H1 (cell line): Measurements from ENCODE around the gene TMEM266. TPM values are rescaled to one million over a fixed set of nuclear protein-coding genes. Genes with fewer than 3 reads are reported as not detected.

Experiments
- CTCF ChIA-PET: fragments of 300-600 bp; sonication (Branson Sonifier 250); formaldehyde crosslinking; loops from one replicate; lab custom pipeline; 2021; ENCODE audit not compliant: partially characterized antibody; lab: Charles Lee
- POLR2A ChIA-PET: fragments of 300-600 bp; sonication (Branson Sonifier 250); formaldehyde crosslinking; loops from one replicate; lab custom pipeline; 2021; ENCODE audit warnings: inconsistent platforms; ENCODE audit not compliant: partially characterized antibody; lab: Charles Lee
- DNase-seq, 2 experiments: peaks; one replicate each; pipeline versions ENCODE4 v3.0.0 to v3.0.0-alpha.2; 2010 to 2022; ENCODE audit warnings: low spot score in 2 of 2, low read depth in 1 of 2, mixed read lengths in 1 of 2
- FAIRE-seq: peaks from 2 replicates; lab custom pipeline; 2011; peaks lifted over from hg19 to GRCh38; lab: Jason Lieb, UNC
- H2AFZ ChIP-seq: 2 replicates; pipeline ENCODE4 v1.8.1; 2012; ENCODE audit warnings: low read length, inconsistent platforms
- H2AK5ac ChIP-seq: 2 replicates; pipeline ENCODE4 v1.6.1; 2013; ENCODE audit warnings: low read depth, low read length
- H2BK120ac ChIP-seq: replicated peaks from 2 replicates; pipeline ENCODE3; 2013; ENCODE audit warnings: low read depth, low read length, inconsistent platforms
- H2BK12ac ChIP-seq: 2 replicates; pipeline ENCODE4 v1.6.1; 2013; ENCODE audit warnings: low read depth, low read length
- H2BK15ac ChIP-seq: 2 replicates; pipeline ENCODE4 v1.6.1; 2013; ENCODE audit warnings: low read length
- H2BK20ac ChIP-seq: 2 replicates; pipeline ENCODE4 v1.6.1; 2013; ENCODE audit warnings: low read length
- H2BK5ac ChIP-seq: 2 replicates; pipeline ENCODE4 v1.6.1; 2013; ENCODE audit warnings: low read depth, low read length
- H3K14ac ChIP-seq: 2 replicates; pipeline ENCODE4 v1.6.1; 2013; ENCODE audit warnings: inconsistent platforms; ENCODE audit not compliant: insufficient read length
- H3K18ac ChIP-seq: 2 replicates; pipeline ENCODE4 v1.6.1; 2013; ENCODE audit warnings: low read length; ENCODE audit errors: extremely low read depth
- H3K23ac ChIP-seq: 2 replicates; pipeline ENCODE4 v1.6.1; 2013; ENCODE audit warnings: inconsistent platforms; ENCODE audit not compliant: insufficient read length
- H3K23me2 ChIP-seq: 2 replicates; pipeline ENCODE4 v1.6.1; 2013; ENCODE audit warnings: low read depth, low read length
- H3K27ac ChIP-seq: 2 replicates; pipeline ENCODE4 v1.6.1; 2011; ENCODE audit warnings: low read depth, low read length, inconsistent platforms
- H3K27me3 ChIP-seq, 4 experiments: replicated peaks in 1 of 4; 1 replicate in 1 of 4; 2 replicates in 3 of 4; pipeline versions ENCODE4 v1.6.1 to v1.8.1; 2011 to 2013; ENCODE audit warnings: low read length in 3 of 4, mild to moderate bottlenecking in 3 of 4, inconsistent platforms in 2 of 4, mixed read lengths in 2 of 4, moderate library complexity in 1 of 4; ENCODE audit not compliant: control insufficient read depth in 3 of 4, insufficient read depth in 3 of 4; ENCODE audit errors: extremely low read depth in 1 of 4
- H3K36me3 ChIP-seq, 4 experiments: 2 replicates each; pipeline versions ENCODE4 v1.6.1 to v1.8.1; 2011 to 2013; ENCODE audit warnings: mild to moderate bottlenecking in 4 of 4, low read length in 3 of 4, moderate library complexity in 2 of 4, control low read depth in 1 of 4, inconsistent platforms in 1 of 4; ENCODE audit not compliant: insufficient read depth in 4 of 4, control insufficient read depth in 2 of 4
- H3K4ac ChIP-seq: replicated peaks from 2 replicates; pipeline ENCODE3; 2013; ENCODE audit warnings: low read length, low read depth, mixed read lengths, inconsistent platforms; ENCODE audit not compliant: insufficient read length
- H3K4me1 ChIP-seq, 4 experiments: replicated peaks in 1 of 4; 1 replicate in 1 of 4; 2 replicates in 3 of 4; pipeline versions ENCODE4 v1.6.1 to v1.8.1; 2011 to 2013; ENCODE audit warnings: low read length in 3 of 4, inconsistent platforms in 2 of 4, mixed read lengths in 1 of 4; ENCODE audit not compliant: insufficient read depth in 4 of 4, control insufficient read depth in 3 of 4
- H3K4me2 ChIP-seq, 2 experiments: 2 replicates each; pipeline versions ENCODE4 v1.6.1 to v1.8.1; 2011 to 2013; ENCODE audit warnings: low read depth in 2 of 2, low read length in 2 of 2, control low read depth in 1 of 2, inconsistent platforms in 1 of 2, mild to moderate bottlenecking in 1 of 2; ENCODE audit not compliant: insufficient read depth in 1 of 2
- H3K4me3 ChIP-seq, 4 experiments: fragments of 200-600, 300-600 bp in 1 of 4; sonication (generic), shearing (Covaris generic), sonication (Bioruptor Twin) in 1 of 4; 2 replicates each; pipeline versions ENCODE4 v1.5.1 to v1.8.1; 2011 to 2016; ENCODE audit warnings: low read length in 4 of 4, low read depth in 3 of 4, control low read depth in 2 of 4, inconsistent platforms in 2 of 4, mild to moderate bottlenecking in 2 of 4, mixed read lengths in 1 of 4, moderate library complexity in 1 of 4; ENCODE audit not compliant: insufficient read depth in 2 of 4; ENCODE audit errors: extremely low read depth in 1 of 4
- H3K56ac ChIP-seq: replicated peaks from 2 replicates; pipeline ENCODE3; 2013; ENCODE audit warnings: low read depth, mild to moderate bottlenecking, mixed read lengths, low read length, inconsistent platforms; ENCODE audit not compliant: insufficient read length
- H3K79me1 ChIP-seq: 2 replicates; pipeline ENCODE4 v1.6.1; 2013; ENCODE audit warnings: low read depth, low read length, control low read depth
- H3K79me2 ChIP-seq, 2 experiments: 2 replicates each; pipeline versions ENCODE4 v1.6.1 to v1.8.1; 2012 to 2013; ENCODE audit warnings: low read length in 2 of 2, mild to moderate bottlenecking in 2 of 2, inconsistent platforms in 1 of 2; ENCODE audit not compliant: insufficient read depth in 2 of 2, control insufficient read depth in 1 of 2
- H3K9ac ChIP-seq, 4 experiments: replicated peaks in 1 of 4; 1 replicate in 1 of 4; 2 replicates in 3 of 4; pipeline versions ENCODE4 v1.6.1 to v1.8.1; 2011 to 2013; ENCODE audit warnings: low read depth in 3 of 4, low read length in 3 of 4, control low read depth in 2 of 4, mild to moderate bottlenecking in 2 of 4, moderate library complexity in 2 of 4, inconsistent platforms in 1 of 4; ENCODE audit errors: extremely low read depth in 1 of 4
- H3K9me3 ChIP-seq, 2 experiments: 2 replicates each; pipeline versions ENCODE4 v1.6.1 to v1.8.1; 2012 to 2013; ENCODE audit warnings: mild to moderate bottlenecking in 2 of 2, moderate library complexity in 2 of 2, control low read depth in 1 of 2, inconsistent platforms in 1 of 2, low read depth in 1 of 2, low read length in 1 of 2, mixed read lengths in 1 of 2; ENCODE audit not compliant: insufficient read depth in 2 of 2
- H4K20me1 ChIP-seq, 2 experiments: replicated peaks in 1 of 2; 2 replicates each; pipeline versions ENCODE3 to v1.8.1; 2011 to 2013; ENCODE audit warnings: inconsistent platforms in 2 of 2, low read length in 2 of 2, mild to moderate bottlenecking in 1 of 2; ENCODE audit not compliant: insufficient read depth in 2 of 2, control insufficient read depth in 1 of 2
- H4K5ac ChIP-seq: 2 replicates; pipeline ENCODE4 v1.6.1; 2013; ENCODE audit warnings: low read length, low read depth, mixed read lengths, inconsistent platforms; ENCODE audit not compliant: insufficient read length
- H4K8ac ChIP-seq: 2 replicates; pipeline ENCODE4 v1.8.0; 2013; ENCODE audit warnings: mild to moderate bottlenecking, moderate library complexity, low read length, inconsistent platforms; ENCODE audit not compliant: insufficient read depth; ENCODE audit errors: extremely low read depth
- H4K91ac ChIP-seq: replicated peaks from 2 replicates; pipeline ENCODE3; 2013; ENCODE audit warnings: low read length, mixed read lengths, inconsistent platforms; ENCODE audit not compliant: insufficient read length
- BACH1 ChIP-seq: IDR thresholded peaks from 2 replicates; pipeline ENCODE4 v1.6.1; 2012; ENCODE audit warnings: low read length, improper control_type of control experiment
- CEBPB ChIP-seq: IDR thresholded peaks from 2 replicates; pipeline ENCODE4 v1.6.1; 2012; ENCODE audit warnings: low read depth, low read length
- CREB1 ChIP-seq: IDR thresholded peaks from 2 replicates; pipeline ENCODE4 v1.6.1; 2012; ENCODE audit warnings: inconsistent platforms
- GABPA ChIP-seq: IDR thresholded peaks from 2 replicates; pipeline ENCODE4 v1.6.1; 2011; ENCODE audit warnings: mild to moderate bottlenecking, low read length, moderate library complexity, borderline replicate concordance; ENCODE audit not compliant: insufficient read depth
- GTF2F1 ChIP-seq: IDR thresholded peaks from 2 replicates; pipeline ENCODE4 v1.6.1; 2012; ENCODE audit warnings: low read depth, low read length, improper control_type of control experiment, borderline replicate concordance
- HDAC2 ChIP-seq, 2 experiments: fragments of 300-600 bp in 1 of 2; sonication (generic) in 1 of 2; IDR thresholded peaks; 2 replicates each; pipeline ENCODE4 v1.6.1; 2011 to 2012; ENCODE audit warnings: low read depth in 2 of 2, low read length in 2 of 2, mild to moderate bottlenecking in 2 of 2, moderate library complexity in 2 of 2, borderline replicate concordance in 1 of 2, inconsistent platforms in 1 of 2
- JUND ChIP-seq: IDR thresholded peaks from 2 replicates; pipeline ENCODE4 v1.6.1; 2011; ENCODE audit warnings: mild to moderate bottlenecking, improper control_type of control experiment, low read length
- POLR2AphosphoS5 ChIP-seq: IDR thresholded peaks from 2 replicates; pipeline ENCODE4 v1.6.1; 2011; ENCODE audit warnings: low read depth, low read length
- SAP30 ChIP-seq: fragments of 300-600 bp; sonication (generic); IDR thresholded peaks from 2 replicates; pipeline ENCODE4 v1.7.1; 2012; ENCODE audit warnings: low read length, moderate library complexity, mild to moderate bottlenecking, inconsistent platforms; ENCODE audit not compliant: insufficient read depth, insufficient replicate concordance
- TAF1 ChIP-seq: IDR thresholded peaks from 2 replicates; pipeline ENCODE4 v1.6.1; 2011; ENCODE audit warnings: mild to moderate bottlenecking, low read depth, low read length
- TBP ChIP-seq: IDR thresholded peaks from 2 replicates; pipeline ENCODE4 v1.6.1; 2011; ENCODE audit warnings: low read depth, low read length, improper control_type of control experiment
- WGBS, 2 experiments: shearing (Covaris generic) in 1 of 2; methylation state at CpG; one replicate each; pipeline versions ENCODE4 v1.1.6 to v1.1.7; 2013 to 2015; ENCODE audit warnings: low lambda C conversion rate in 2 of 2, mixed read lengths in 2 of 2, inconsistent platforms in 1 of 2, low coverage in 1 of 2, missing lambda C conversion rate in 1 of 2; ENCODE audit not compliant: insufficient replicate concordance in 2 of 2, insufficient coverage in 1 of 2, insufficient read length in 1 of 2; ENCODE audit errors: extremely low coverage in 1 of 2, missing lambda C conversion rate in 1 of 2; 5-methylcytosine and 5-hydroxymethylcytosine counted together
- polyA plus RNA-seq, 7 experiments: library from polyadenylated mRNA; depleted of rRNA in 3 of 7; stranded (reverse) in 5 of 7; unstranded in 2 of 7; fragments of >200 nt in 5 of 7; fragments of 200-250 nt in 2 of 7; gene quantifications; 1 replicate in 5 of 7; 2 replicates in 1 of 7; 4 replicates in 1 of 7; pipeline versions ENCODE4 v1.2.1 to v1.2.3, GENCODE V29; 2011 to 2013; ENCODE audit warnings: missing spikeins in 2 of 7, mixed read lengths in 2 of 7
- total RNA-seq: library from RNA; stranded (reverse); fragmentation: NEBNext Ultra II Directional; extraction: Animal tissue kit (Norgen Biotek cat#: 25700); gene quantifications from 2 replicates; pipeline ENCODE4 v1.2.1, GENCODE V29; 2021

The TMEM266 gene
- total and polyA plus RNA-seq, 2 of the 8 experiments (the other 6 are each of a cell fraction or from before 2014, with no cell fraction given), result 2.6 TPM

DNA sequence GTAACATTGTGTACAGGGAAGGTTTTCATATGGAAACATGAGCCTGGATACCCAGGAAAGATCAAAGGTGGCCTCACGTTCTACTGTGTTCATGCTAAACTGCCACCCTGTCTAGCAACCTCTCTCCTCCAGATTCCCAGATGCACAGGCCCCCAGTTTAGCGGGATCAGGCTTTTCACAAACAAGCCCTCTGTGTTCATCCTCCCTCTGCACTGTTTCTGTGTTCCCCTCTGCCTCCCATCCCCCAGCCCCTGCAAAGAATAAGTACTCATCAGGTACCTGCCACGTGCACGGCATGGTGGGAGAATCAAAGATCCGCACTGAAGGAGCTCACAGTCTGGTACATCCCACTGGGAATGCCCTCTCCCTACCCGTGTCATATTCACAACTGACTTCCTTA lies 46.1 kb downstream of the TMEM266 start:
- Histone ChIP-seq H2BK15ac (no peak overlapping the region), H4K91ac (no peak overlapping the region), H3K23me2 (0 out of 2 replicates have a peak, but pooled peaks cover 2% of the 10 kb centered on the region), H2BK120ac (no peak overlapping the region), H4K5ac (no peak overlapping the region), H3K4ac (no peak overlapping the region), H2BK12ac (no peak overlapping the region), H3K27ac (no peak overlapping the region), H2BK5ac (no peak overlapping the region), H3K18ac (no peak overlapping the region), H3K9ac (no peak overlapping the region), H3K4me2 (no peak overlapping the region), H2AFZ (no peak overlapping the region), H3K4me1 (peaks cover 0 to 5% (median 3%) of the 10 kb centered on the region in 4 experiments; a peak in 5 of 7 replicates), H3K4me3 (no peak overlapping the region), H3K79me2 (no peaks in the 10 kb centered on the region; a peak in 1 of 4 replicates), H3K27me3 (no peaks in the 10 kb centered on the region), H2BK20ac (no peak overlapping the region), H3K56ac (no peak overlapping the region), H3K36me3 (no peaks in the 10 kb centered on the region), H4K20me1 (no peaks in the 10 kb centered on the region), H3K79me1 (no peaks in the 10 kb centered on the region), H2AK5ac (no peak overlapping the region), H3K9me3 (no peaks in the 10 kb centered on the region), H3K23ac (no peak overlapping the region), H4K8ac (no peak overlapping the region), H3K14ac (no peak overlapping the region)
- TF ChIP-seq JUND (no peak), CREB1 (no peak), GTF2F1 (no peak), TAF1 (no peak), TBP (no peak), CEBPB (no peak), GABPA (no peak), POLR2AphosphoS5 (no peak), HDAC2 (IDR thresholded peaks at IDR 0.05; ENCODE audit: borderline replicate concordance in 1 of 2, low read depth in 2 of 2, low read length in 2 of 2) (no peak), SAP30 (no peak), BACH1 (no peak)
- POLR2A ChIA-PET, result no interaction called here
- CTCF ChIA-PET, result no interaction called here
- 87% methylated on average over 6 of the region's 6 CpGs; no CpG with 5 or more reads in 1 of the 2 experiments for WGBS, 2 experiments
- no peak for DNase-seq
- no peak for FAIRE-seq
